ENCODE results near the gene AKT2.

- TF ChIP-seq CTCF (conservative IDR thresholded peaks at IDR 0.05; ENCODE audit: low read length): no peak
- no peak for TF ChIP-seq EZH2phosphoT487 (IDR thresholded peaks at IDR 0.05; ENCODE audit: borderline replicate concordance)
These were observed 15.5 kb upstream of the AKT2 start for GRCh38 chr19:40300668-40301067.

Data from Loucy (cell line).